ENCODE data around the gene LTBP1.

LTBP1 gene

DNA sequence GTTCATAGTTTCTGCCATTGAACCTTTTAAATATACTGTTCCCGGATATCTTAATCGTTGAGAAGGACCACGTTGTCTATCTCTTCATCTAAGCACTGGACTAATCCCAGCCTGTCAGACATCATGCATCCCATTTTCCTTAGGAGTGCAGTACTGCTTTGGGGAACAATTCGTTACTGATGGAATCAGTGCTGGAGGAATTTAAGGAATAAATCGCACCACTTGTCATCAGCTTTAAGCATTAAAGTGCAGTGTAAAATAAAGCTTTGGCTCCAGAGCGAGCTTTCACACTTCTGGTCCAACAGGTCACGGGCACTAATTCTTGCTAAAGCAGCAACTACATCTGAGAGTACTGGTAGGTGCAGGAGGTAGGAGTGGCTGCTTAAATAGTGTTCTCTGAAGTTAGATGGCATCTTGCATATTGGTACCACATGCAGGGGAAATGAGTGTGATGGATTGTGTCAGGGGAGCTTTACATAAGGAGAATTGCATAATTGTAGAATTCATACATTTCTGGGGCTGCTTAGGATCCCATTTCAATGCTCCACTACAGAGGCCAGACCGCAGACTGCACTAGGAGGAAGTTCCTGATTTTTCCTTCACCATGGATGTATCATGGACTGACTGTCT lies 424.0 kb downstream of the LTBP1 start:
- no peak for DNase-seq (ENCODE audit: low read depth, low spot score)
- in situ Hi-C loops (cut with HindIII; ENCODE audit: low sequenced_read_pairs) = no loop called here

DNA sequence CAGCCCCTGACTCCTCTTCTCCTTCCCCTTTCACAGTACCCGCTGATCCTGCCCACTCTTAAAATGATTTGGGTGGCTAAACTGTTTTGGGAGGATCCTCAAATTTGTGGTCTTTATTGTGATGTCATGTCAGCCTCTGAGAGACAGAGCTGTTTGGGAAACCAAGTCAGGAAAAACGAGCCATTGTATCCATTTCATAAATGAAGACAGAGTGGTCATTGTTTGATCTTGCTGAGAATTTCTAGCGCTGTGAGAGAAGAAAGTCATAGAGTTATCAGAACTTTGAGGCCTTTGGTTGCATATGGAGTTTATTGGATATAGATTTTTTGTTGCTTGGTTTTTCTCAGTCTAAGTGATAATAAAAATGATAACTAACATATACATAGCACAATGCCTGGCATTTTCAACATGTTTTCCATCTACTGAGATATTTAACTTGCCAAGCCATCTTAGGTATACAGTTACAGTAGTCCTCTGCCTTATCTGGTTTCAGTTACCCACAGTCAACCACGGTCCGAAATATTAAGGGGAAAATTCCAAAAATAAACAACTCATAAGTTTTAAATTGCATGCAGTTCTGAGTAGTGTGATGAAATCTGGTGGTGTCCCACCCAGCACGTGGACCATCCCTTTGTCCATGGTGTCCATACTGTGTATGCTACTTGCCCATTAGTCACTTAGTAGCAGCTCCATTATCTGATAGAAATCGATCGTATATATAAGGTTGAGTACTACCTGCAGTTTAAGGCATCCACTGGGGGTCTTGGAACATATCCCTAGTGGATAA lies 424.7 kb downstream of the LTBP1 start:
- no peak for DNase-seq (ENCODE audit: low read depth, low spot score)
- no peak overlapping the region for H3K4me3 ChIP-seq (ENCODE audit: low read depth, low read length)
- TF ChIP-seq, protein P1, sequence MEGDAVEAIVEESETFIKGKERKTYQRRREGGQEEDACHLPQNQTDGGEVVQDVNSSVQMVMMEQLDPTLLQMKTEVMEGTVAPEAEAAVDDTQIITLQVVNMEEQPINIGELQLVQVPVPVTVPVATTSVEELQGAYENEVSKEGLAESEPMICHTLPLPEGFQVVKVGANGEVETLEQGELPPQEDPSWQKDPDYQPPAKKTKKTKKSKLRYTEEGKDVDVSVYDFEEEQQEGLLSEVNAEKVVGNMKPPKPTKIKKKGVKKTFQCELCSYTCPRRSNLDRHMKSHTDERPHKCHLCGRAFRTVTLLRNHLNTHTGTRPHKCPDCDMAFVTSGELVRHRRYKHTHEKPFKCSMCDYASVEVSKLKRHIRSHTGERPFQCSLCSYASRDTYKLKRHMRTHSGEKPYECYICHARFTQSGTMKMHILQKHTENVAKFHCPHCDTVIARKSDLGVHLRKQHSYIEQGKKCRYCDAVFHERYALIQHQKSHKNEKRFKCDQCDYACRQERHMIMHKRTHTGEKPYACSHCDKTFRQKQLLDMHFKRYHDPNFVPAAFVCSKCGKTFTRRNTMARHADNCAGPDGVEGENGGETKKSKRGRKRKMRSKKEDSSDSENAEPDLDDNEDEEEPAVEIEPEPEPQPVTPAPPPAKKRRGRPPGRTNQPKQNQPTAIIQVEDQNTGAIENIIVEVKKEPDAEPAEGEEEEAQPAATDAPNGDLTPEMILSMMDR (IDR thresholded peaks at IDR 0.05; ENCODE audit: low read depth, low read length) = no peak
- in situ Hi-C loops (cut with HindIII; ENCODE audit: low sequenced_read_pairs) = no loop called here

More for the DNA sequence above, 424.0 kb downstream of the LTBP1 start:
- no peak overlapping the region for H3K4me3 ChIP-seq (ENCODE audit: low read depth, low read length)
- TF ChIP-seq, protein P1 (IDR thresholded peaks at IDR 0.05; ENCODE audit: low read depth, low read length) = no peak

DNA sequence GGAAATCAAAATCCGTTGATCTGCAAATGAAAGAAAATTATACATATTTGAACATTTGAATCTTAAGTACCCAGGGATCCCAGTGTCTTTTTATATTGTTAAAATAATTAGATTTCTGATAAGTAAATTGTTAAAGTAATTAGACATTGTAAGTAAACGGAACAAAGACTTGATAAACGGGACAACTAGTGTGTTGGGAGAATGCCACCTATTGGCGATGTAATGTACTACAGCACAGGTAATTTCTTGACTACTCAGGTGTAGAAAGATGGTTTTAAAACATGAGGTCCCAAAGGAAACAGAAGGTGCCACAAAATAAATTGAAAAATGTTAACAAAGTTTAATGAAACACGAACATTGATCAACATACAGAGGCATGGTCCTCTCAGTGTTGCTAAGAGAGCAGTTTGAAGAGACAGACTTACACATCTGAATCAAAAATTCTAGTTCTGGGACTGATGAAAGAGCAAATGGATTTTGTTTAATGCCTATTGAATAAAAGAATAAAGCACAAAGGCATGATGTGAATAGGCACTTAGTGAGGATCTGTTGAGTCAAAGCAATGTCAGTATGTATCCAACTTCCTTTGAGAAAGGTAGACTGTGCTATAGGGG lies 426.3 kb downstream of the LTBP1 start:
- no peak overlapping the region for H3K4me3 ChIP-seq (ENCODE audit: low read depth, low read length)
- TF ChIP-seq, protein P1 (IDR thresholded peaks at IDR 0.05; ENCODE audit: low read depth, low read length) = peak; percentile 69
- in situ Hi-C loops (cut with HindIII; ENCODE audit: low sequenced_read_pairs) = no loop called here
- DNase-seq (ENCODE audit: low read depth, low spot score) = peak; percentile 32

DNA sequence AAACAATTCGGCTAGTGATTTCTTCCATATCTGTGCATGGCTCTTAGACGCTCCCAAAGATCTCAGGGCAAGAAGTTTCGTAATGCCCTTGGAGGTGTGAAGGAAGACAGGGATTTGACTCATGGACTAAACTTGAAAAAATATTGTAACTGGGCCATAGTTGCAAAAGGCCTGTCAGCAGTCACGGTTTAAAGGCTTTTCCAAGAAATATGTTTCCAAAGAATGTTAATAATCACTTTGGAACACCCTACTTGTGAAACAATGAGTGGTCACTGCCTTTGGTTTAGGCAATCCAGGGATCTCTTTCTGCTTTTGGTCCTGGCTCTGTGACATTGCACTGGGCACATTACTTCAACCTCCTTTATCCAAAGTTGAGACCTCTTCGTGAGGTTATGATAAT lies 427.2 kb downstream of the LTBP1 start:
- in situ Hi-C loops (cut with HindIII; ENCODE audit: low sequenced_read_pairs) = no loop called here
- TF ChIP-seq, protein P1 (IDR thresholded peaks at IDR 0.05; ENCODE audit: low read depth, low read length) = no peak
- peak; percentile 20 for DNase-seq (ENCODE audit: low read depth, low spot score)
- no peak overlapping the region for H3K4me3 ChIP-seq (ENCODE audit: low read depth, low read length)

DNA sequence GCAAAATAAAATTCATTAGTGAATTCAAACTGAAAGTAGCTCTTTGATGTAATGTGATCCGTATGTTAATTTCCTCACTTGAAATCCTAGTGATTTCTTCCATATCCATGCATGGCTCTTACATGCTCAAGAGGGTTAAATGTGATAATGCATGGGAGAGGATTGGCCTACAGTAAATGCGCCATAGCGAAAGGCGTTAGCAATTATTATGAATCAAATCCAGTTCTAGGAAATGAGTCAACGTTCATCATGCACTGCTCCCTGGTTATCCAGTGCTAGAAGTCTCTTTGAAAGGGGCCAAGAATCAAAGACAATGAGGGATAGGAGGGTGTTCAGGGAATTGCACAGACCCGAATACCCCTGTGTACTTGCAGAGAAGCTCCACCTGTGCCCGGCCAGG lies 428.3 kb downstream of the LTBP1 start:
- in situ Hi-C loops (cut with HindIII; ENCODE audit: low sequenced_read_pairs) = no loop called here
- peak; percentile 56 for DNase-seq (ENCODE audit: low read depth, low spot score)
- TF ChIP-seq, protein P1 (IDR thresholded peaks at IDR 0.05; ENCODE audit: low read depth, low read length) = no peak
- H3K4me3 ChIP-seq (ENCODE audit: low read depth, low read length) = no peak overlapping the region

DNA sequence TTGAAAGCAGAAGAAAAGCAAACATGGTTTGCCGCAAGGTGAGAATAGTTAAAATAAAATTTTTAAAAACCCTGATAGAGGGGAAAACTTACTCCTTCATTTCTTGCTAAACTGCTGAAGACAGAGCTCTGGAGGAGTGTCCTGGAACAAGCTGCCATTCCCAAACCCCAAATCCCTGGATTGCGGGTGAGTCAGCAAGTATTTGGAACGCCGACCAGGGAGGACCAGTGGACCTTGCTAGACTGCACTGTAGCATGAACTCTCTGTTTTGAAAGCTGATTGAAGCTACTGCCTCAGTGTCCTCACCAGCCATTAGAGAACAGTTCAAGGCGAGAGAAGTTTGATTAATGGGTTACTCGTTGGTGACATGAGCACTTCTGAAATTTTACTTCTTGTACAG lies 430.3 kb downstream of the LTBP1 start:
- TF ChIP-seq, protein P1 (IDR thresholded peaks at IDR 0.05; ENCODE audit: low read depth, low read length) = no peak
- DNase-seq (ENCODE audit: low read depth, low spot score) = no peak
- H3K4me3 ChIP-seq (ENCODE audit: low read depth, low read length) = no peak overlapping the region
- in situ Hi-C loops (cut with HindIII; ENCODE audit: low sequenced_read_pairs) = no loop called here

Data from astrocyte of the spinal cord (primary cell).